ENCODE measurements around the gene GDF10. TPM values are rescaled to one million over a fixed set of nuclear protein-coding genes. Genes with fewer than 3 reads are reported as not detected.

Gene GDF10
- polyA plus RNA-seq, 1 donor (not counting 4 experiments of a cell fraction or from before 2014, with no cell fraction given), result not detected

DNA sequence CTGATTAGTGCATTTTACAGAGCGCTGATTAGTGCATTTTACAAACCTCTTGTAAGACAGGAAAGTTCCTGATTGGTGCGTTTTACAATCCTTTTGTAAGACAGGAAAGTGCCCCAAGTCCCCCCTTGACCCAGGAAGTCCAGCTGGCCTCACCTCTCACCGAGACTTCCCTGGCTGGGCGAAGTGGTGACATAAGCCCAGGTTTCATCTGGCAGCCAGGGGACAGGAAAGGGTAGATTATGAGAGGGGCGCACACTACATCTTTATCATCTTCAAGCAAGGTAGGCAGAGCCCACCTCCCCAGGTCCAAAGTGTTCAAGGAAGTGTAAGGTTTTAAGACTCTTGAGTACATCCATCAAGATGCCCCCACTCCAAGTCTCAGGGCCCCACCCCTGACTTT is 5.5 kb upstream of the GDF10 start:
- Histone ChIP-seq H4K20me1 (ENCODE audit: control insufficient read depth, extremely low read depth, insufficient read depth, low read length) (no peaks in the 10 kb centered on the region), H3K9ac (ENCODE audit: control insufficient read depth, extremely low read depth, insufficient read depth, low read length) (no peak overlapping the region), H3K4me3 (ENCODE audit: control insufficient read depth in 2 of 3, extremely low read depth in 1 of 3, insufficient read depth in 2 of 3, low read depth in 1 of 3, low read length in 3 of 3) (no peak overlapping the region), H3K9me1 (ENCODE audit: control insufficient read depth, extremely low read depth, insufficient read depth, low read length) (no peaks in the 10 kb centered on the region), H3K79me2 (ENCODE audit: control insufficient read depth, insufficient read depth, low read length) (no peaks in the 10 kb centered on the region), H3K9me3 (ENCODE audit: control insufficient read depth, low read depth, low read length) (no peaks in the 10 kb centered on the region), H3K27me3 (ENCODE audit: control insufficient read depth, extremely low read depth, insufficient read depth, low read length) (peaks cover 33% of the 10 kb centered on the region), H2AFZ (ENCODE audit: control insufficient read depth, low read length) (no peak overlapping the region), H3K27ac (ENCODE audit: control insufficient read depth, insufficient read depth, low read length) (no peak overlapping the region), H3K4me1 (ENCODE audit: control insufficient read depth, extremely low read depth, insufficient read depth, low read length) (no peaks in the 10 kb centered on the region), H3K36me3 (ENCODE audit: control insufficient read depth in 2 of 2, extremely low read depth in 1 of 2, insufficient read depth in 2 of 2, low read length in 2 of 2) (no peaks in the 10 kb centered on the region), H3K4me2 (ENCODE audit: control insufficient read depth, extremely low read depth, insufficient read depth, low read depth, low read length) (no peak overlapping the region)
- FAIRE-seq, result no peak
- no peak for TF ChIP-seq EZH2 (IDR thresholded peaks at IDR 0.05; ENCODE audit: low read length)
- TF ChIP-seq, protein P1, sequence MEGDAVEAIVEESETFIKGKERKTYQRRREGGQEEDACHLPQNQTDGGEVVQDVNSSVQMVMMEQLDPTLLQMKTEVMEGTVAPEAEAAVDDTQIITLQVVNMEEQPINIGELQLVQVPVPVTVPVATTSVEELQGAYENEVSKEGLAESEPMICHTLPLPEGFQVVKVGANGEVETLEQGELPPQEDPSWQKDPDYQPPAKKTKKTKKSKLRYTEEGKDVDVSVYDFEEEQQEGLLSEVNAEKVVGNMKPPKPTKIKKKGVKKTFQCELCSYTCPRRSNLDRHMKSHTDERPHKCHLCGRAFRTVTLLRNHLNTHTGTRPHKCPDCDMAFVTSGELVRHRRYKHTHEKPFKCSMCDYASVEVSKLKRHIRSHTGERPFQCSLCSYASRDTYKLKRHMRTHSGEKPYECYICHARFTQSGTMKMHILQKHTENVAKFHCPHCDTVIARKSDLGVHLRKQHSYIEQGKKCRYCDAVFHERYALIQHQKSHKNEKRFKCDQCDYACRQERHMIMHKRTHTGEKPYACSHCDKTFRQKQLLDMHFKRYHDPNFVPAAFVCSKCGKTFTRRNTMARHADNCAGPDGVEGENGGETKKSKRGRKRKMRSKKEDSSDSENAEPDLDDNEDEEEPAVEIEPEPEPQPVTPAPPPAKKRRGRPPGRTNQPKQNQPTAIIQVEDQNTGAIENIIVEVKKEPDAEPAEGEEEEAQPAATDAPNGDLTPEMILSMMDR (optimal IDR thresholded peaks at IDR 0.05 in 1 of 3, IDR thresholded peaks at IDR 0.05 in 1 of 3, conservative IDR thresholded peaks at IDR 0.05 in 1 of 3; ENCODE audit: extremely low read depth in 1 of 3, insufficient read depth in 2 of 3, low read length in 3 of 3), result no peak
- dilution Hi-C loops (cut with MboI; ENCODE audit: extremely low pct_ligation_motif_present, low sequenced_read_pairs), result no loop called here
- DNase-seq (ENCODE audit: low read depth, low spot score), result no peak

DNA sequence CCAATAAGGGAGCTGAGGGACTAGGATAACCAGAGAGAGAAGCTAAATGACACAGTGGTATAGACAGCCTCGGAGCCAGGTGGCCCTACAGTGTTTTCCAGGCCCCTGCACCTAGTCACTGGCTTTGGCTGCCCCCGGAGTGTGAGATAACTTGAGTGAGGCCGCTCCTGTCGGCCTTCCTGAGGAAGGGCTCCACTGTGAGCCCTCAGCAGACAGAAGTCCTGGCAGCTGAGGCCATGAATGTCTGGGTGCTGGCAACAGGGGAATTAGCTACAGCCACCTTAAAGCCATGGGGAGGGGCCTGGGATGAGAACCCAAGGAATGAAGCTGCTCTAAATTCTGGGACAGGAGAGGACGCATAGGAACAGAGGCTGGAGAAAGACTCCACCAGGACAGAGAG is 4.6 kb upstream of the GDF10 start:
- peaks cover 40% of the 10 kb centered on the region for H3K27me3 ChIP-seq (ENCODE audit: control insufficient read depth, extremely low read depth, insufficient read depth, low read length)
- no peaks in the 10 kb centered on the region for H3K79me2 ChIP-seq (ENCODE audit: control insufficient read depth, insufficient read depth, low read length)
- FAIRE-seq, result no peak

More for the DNA sequence above, 4.6 kb upstream of the GDF10 start:
- TF ChIP-seq EZH2 (IDR thresholded peaks at IDR 0.05; ENCODE audit: low read length), result no peak
- TF ChIP-seq, protein P1 (optimal IDR thresholded peaks at IDR 0.05 in 1 of 3, IDR thresholded peaks at IDR 0.05 in 1 of 3, conservative IDR thresholded peaks at IDR 0.05 in 1 of 3; ENCODE audit: extremely low read depth in 1 of 3, insufficient read depth in 2 of 3, low read length in 3 of 3), result no peak
- H3K4me3 ChIP-seq (ENCODE audit: control insufficient read depth in 2 of 3, extremely low read depth in 1 of 3, insufficient read depth in 2 of 3, low read depth in 1 of 3, low read length in 3 of 3), result no peak overlapping the region
- no peaks in the 10 kb centered on the region for H3K36me3 ChIP-seq (ENCODE audit: control insufficient read depth in 2 of 2, extremely low read depth in 1 of 2, insufficient read depth in 2 of 2, low read length in 2 of 2)
- H3K4me2 ChIP-seq (ENCODE audit: control insufficient read depth, extremely low read depth, insufficient read depth, low read depth, low read length), result no peak overlapping the region
- dilution Hi-C loops (cut with MboI; ENCODE audit: extremely low pct_ligation_motif_present, low sequenced_read_pairs), result no loop called here
- no peak overlapping the region for H3K9ac ChIP-seq (ENCODE audit: control insufficient read depth, extremely low read depth, insufficient read depth, low read length)
- no peaks in the 10 kb centered on the region for H3K4me1 ChIP-seq (ENCODE audit: control insufficient read depth, extremely low read depth, insufficient read depth, low read length)
- no peaks in the 10 kb centered on the region for H4K20me1 ChIP-seq (ENCODE audit: control insufficient read depth, extremely low read depth, insufficient read depth, low read length)
- DNase-seq (ENCODE audit: low read depth, low spot score), result no peak
- no peak overlapping the region for H2AFZ ChIP-seq (ENCODE audit: control insufficient read depth, low read length)
- no peaks in the 10 kb centered on the region for H3K9me1 ChIP-seq (ENCODE audit: control insufficient read depth, extremely low read depth, insufficient read depth, low read length)
- H3K9me3 ChIP-seq (ENCODE audit: control insufficient read depth, low read depth, low read length), result no peaks in the 10 kb centered on the region
- no peak overlapping the region for H3K27ac ChIP-seq (ENCODE audit: control insufficient read depth, insufficient read depth, low read length)

Measured in keratinocyte (primary cell).